RWPE2 (cell line): ENCODE measurements around the gene TBL1XR1.

Experiments
- ATAC-seq: fragments of 200-7000 bp; cut with Tn5 transposase; 3 replicates; pipeline ENCODE4 v1.9.1; 2021; ENCODE audit warnings: low read depth
- DNase-seq: peaks from one replicate; pipeline ENCODE4 v3.0.0-alpha.2; 2020; ENCODE audit warnings: low spot score
- H3K27ac ChIP-seq: fragments of 450-650 bp; 2 replicates; pipeline ENCODE4 v1.5.1; 2017; ENCODE audit warnings: mild to moderate bottlenecking; ENCODE audit not compliant: poor library complexity, severe bottlenecking
- H3K27me3 ChIP-seq: fragments of 250-450 bp; sonication (Bioruptor Pico); 2 replicates; pipeline ENCODE4 v1.5.1; 2021; ENCODE audit warnings: mild to moderate bottlenecking, moderate library complexity; ENCODE audit not compliant: insufficient read depth, poor library complexity, severe bottlenecking
- H3K36me3 ChIP-seq: fragments of 250-450 bp; sonication (Bioruptor Pico); 2 replicates; pipeline ENCODE4 v1.5.1; 2020; ENCODE audit warnings: low read depth, mild to moderate bottlenecking, moderate library complexity
- H3K4me1 ChIP-seq: fragments of 250-450 bp; sonication (Bioruptor Pico); 2 replicates; pipeline ENCODE4 v1.5.1; 2021; ENCODE audit warnings: mild to moderate bottlenecking, moderate library complexity; ENCODE audit not compliant: insufficient read depth, poor library complexity, severe bottlenecking
- H3K4me3 ChIP-seq: fragments of 250-450 bp; sonication (Bioruptor Pico); 2 replicates; pipeline ENCODE4 v1.5.1; 2021; ENCODE audit warnings: mild to moderate bottlenecking, moderate library complexity; ENCODE audit not compliant: severe bottlenecking
- H3K9me3 ChIP-seq: fragments of 250-450 bp; sonication (Bioruptor Pico); 2 replicates; pipeline ENCODE4 v1.5.1; 2021; ENCODE audit warnings: mild to moderate bottlenecking, moderate library complexity; ENCODE audit not compliant: severe bottlenecking
- CTCF ChIP-seq: fragments of 450-650 bp; IDR thresholded peaks from one replicate; pipeline ENCODE4 v1.5.1; 2017; ENCODE audit warnings: mild to moderate bottlenecking, moderate library complexity; ENCODE audit not compliant: poor library complexity, severe bottlenecking

TBL1XR1 gene

GRCh38 chr3:177213801-177214535, 16.7 kb upstream of the TBL1XR1 start:
- Histone ChIP-seq H3K4me1 (no peaks in the 10 kb centered on the region), H3K36me3 (no peaks in the 10 kb centered on the region), H3K9me3 (no peaks in the 10 kb centered on the region), H3K27ac (no peak overlapping the region), H3K27me3 (no peaks in the 10 kb centered on the region), H3K4me3 (no peak overlapping the region)
- ATAC-seq (no peak), DNase-seq (no peak)
- no peak for TF ChIP-seq CTCF

GRCh38 chr3:177212756-177213155, 15.5 kb upstream of the TBL1XR1 start:
- Histone ChIP-seq H3K9me3 (no peaks in the 10 kb centered on the region), H3K4me1 (no peaks in the 10 kb centered on the region), H3K4me3 (no peak overlapping the region), H3K27ac (no peak overlapping the region), H3K36me3 (no peaks in the 10 kb centered on the region), H3K27me3 (no peaks in the 10 kb centered on the region)
- DNase-seq (no peak), ATAC-seq (no peak)
- no peak for TF ChIP-seq CTCF

GRCh38 chr3:177212278-177212610, 15.0 kb upstream of the TBL1XR1 start:
- Histone ChIP-seq H3K4me1 (no peaks in the 10 kb centered on the region), H3K27ac (no peak overlapping the region), H3K9me3 (no peaks in the 10 kb centered on the region), H3K27me3 (no peaks in the 10 kb centered on the region), H3K36me3 (no peaks in the 10 kb centered on the region), H3K4me3 (no peak overlapping the region)
- ATAC-seq (no peak), DNase-seq (no peak)
- TF ChIP-seq CTCF = no peak

GRCh38 chr3:177211503-177212277, 14.4 kb upstream of the TBL1XR1 start:
- Histone ChIP-seq H3K4me1 (no peaks in the 10 kb centered on the region), H3K4me3 (no peak overlapping the region), H3K27me3 (no peaks in the 10 kb centered on the region), H3K9me3 (no peaks in the 10 kb centered on the region), H3K36me3 (no peaks in the 10 kb centered on the region), H3K27ac (no peak overlapping the region)
- DNase-seq = no peak
- ATAC-seq = peak; percentile 36; the same call in 2 of the 3 replicates
- TF ChIP-seq CTCF = no peak
